D341Med (cell line): ENCODE results near the gene ASIC4.

Experiments
- DNase-seq: peaks from one replicate; pipeline ENCODE4 v3.0.0; 2012; ENCODE audit warnings: low spot score

Gene ASIC4

GRCh38 chr2:219514836-219515235 lies 554 bp downstream of the ASIC4 start:
- no peak for DNase-seq

DNA sequence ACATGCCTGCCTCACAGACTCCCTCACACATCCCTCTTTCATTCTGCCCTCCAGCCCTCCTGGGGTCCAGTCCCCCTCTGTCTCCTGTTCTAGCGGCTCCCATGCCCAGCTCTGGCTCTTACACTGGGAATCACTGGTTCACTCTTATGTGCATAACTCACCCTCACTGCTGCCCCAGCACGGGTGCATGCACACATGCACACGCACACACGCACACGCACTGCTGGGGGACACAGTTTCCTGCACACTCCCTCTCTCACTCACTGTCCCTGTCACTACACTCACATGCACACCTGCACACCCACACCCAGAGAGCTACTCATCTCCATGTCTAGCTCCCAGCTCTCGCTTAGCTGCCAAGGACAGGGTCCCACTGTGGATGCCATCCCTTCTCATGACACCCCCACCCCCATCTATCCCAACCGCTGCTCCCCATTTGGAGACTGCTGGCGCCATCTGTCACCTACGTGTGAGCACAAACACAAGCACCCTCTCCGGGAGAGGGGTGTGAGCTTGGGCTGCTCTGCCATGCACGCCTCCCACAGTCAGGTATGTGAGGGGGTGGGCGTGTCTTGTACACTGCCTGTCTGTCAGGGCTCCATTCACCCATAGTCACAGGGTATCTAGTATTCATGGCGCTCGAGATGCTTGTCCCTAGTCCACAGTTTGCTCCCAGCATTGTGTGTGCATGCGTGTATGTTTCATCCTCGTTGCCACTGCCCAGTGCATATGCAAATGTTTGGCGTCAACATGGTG lies 1.8 kb downstream of the ASIC4 start:
- no peak for DNase-seq

DNA sequence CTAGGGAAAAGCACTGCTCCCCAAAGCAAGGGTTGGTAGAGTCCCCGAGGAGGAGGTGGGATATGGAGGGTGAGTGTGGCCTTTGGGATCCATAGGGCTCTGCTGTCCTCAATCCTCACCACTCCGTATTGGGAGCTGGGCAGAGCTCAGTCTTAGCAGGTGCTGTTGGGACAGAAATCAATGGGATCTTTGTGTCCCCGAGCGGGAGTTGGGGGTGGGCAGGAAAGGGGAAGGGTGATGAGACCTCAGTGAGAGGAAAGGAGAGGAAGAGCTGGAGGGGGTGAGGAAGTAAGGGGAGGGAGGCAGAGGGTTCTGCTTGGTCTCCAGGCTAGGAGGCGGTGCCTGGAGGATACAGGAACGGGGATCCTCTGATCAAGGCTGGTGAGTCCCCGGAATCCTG lies 2.6 kb downstream of the ASIC4 start:
- no peak for DNase-seq

- no peak for DNase-seq
Measured at GRCh38 chr2:219517954-219518778, 3.9 kb downstream of the ASIC4 start.

GRCh38 chr2:219519526-219519916 lies 5.2 kb downstream of the ASIC4 start:
- DNase-seq: no peak

GRCh38 chr2:219520079-219520478 lies 5.8 kb downstream of the ASIC4 start:
- no peak for DNase-seq

- peak; percentile 80 for DNase-seq
Measured at GRCh38 chr2:219521066-219521880, 7.0 kb downstream of the ASIC4 start.

DNA sequence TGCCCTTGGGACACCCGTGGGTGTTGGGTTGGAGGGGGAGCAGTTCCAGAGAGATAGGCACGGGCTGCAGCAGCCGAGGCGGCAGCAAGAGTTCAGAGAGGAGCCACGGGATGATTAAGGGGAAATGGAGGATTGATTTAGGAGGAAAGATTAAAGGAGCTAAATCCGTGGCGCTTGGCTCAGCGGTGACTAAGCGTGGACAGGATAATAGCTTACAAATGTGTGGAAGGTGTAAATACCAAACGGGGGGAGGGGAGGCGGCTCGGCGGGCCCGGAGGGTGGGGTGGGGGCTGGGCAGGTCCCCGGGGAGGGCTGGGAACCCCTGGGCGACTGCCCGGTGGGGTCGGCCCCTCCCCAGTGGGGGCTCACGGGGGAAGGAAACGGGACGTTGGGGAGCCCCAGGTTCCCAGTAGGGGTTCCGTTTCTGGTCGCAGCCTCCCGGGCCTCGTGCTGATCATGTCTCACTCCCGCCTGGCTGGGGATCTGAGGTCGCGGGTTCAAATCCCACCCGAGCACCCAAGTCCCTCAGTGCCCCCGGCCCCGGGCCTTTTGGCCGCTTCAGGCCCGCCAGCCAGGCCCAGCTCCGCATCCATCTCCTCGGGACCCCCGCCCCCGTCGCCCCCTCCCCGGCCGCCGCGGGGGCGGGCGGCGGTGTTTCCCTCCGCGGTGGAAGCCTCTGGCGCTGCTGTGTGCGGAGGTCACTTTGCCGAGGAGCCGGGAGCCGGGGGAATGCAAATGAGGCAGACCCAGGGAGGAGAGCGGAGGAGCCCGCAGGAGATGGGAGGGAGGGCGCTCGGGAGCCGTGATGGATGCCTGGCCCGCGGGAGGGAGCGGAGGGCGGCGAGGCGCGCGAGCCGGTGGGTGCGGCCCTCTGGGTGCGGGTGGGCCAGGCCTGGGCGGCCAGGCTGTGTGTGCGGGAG lies 8.1 kb downstream of the ASIC4 start:
- peak; percentile 64 for DNase-seq

DNA sequence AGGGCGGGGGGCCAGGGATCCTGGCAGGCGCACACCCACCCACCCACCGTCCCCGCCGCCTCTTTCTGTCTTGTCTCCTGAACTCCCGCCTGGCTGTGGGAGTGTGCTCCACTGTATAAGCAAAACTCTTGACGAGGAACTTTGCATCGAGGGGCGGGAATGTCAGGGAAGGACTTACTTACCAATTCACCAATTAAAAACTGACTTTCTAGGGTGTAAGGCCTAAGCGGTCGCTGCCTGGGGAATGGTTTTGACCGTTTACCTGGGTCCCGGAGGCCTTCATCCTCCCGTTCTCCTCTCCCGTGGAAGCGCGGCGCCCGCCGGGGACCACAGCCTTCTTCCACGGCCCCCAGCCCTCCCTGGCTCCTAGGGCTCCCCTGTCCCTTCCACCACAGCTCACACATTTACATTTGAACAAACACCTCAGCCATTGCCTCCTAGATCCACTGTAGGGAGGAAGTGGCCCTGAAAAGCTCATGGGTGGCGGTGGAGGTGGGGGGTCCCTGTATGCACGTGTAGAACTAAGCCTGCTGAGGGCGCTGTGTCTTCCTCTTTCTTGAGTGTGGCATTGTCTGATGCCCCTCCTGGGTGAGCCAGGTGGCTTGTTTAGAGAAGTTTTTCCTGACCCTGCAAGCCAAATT lies 8.9 kb downstream of the ASIC4 start:
- DNase-seq: no peak

DNA sequence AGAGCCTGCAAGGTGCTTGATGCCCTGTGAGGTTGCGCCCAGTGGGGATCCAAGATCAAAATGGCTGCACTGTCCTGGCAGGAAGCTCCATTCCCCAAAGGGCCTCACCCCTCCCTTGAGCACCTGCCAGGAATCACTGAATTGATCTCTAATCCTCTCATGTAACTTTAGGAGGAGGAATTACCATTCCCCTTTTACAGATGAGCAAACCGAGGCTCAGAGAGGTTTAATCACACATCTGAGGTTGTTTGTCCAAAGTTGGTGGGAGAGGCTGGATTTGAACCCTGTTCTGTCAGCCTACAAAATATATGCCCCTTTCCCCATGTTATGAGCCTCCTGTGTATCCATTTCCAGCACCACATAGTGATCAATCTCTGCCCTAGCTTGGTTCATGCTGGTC lies 10.5 kb downstream of the ASIC4 start:
- DNase-seq: no peak

DNA sequence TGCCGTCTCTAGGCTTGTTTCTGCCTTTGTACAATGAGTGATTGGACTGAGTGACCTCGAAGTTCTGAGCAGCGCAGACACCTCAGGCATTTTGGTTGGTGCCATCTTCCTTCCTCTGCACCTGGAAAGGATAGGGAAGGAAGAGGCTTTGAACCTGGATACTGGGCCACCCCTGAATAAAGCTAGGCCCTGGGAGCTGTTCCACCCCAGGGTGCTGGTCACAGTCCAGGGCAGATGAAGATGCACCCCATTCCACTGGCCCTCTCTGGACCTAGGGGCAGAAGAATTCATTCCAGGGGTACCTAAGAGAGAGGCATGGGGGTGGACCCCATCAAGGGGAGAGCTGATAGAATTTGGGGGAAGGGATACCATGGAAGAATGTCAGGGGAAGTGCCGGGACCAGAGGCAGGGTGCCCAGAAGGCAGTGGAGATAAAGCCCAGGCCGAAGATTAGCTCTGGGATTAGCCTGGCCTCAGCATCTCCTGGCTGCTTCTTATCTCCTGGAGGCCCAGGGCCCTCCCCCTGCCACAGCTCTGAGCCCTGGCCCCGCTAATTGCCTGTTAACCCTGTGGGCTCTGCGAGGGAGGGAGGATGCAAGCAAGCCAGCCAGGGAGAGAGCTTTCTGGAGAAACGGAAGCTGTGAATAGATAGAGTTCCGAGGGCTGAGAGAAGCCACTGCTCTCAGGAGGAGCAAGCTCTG lies 11.4 kb downstream of the ASIC4 start:
- peak; percentile 76 for DNase-seq

GRCh38 chr2:219526320-219527075 lies 12.2 kb downstream of the ASIC4 start:
- no peak for DNase-seq

DNA sequence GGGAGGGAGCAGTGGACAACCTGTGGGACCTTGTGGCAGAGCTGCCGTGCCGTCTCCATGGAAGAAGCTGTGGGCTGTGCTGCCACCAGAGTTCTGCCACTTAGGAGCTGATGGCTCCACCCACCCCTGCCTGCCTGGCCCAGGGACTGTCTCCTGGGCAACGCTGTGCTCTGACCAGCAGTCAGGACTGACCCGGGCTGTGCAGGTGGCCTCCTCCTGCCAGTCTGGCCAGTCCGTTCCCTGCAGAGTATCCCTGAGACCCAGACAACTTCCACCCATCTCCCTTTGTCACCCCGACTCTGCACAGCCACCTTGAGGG lies 12.8 kb downstream of the ASIC4 start:
- DNase-seq: no peak

DNA sequence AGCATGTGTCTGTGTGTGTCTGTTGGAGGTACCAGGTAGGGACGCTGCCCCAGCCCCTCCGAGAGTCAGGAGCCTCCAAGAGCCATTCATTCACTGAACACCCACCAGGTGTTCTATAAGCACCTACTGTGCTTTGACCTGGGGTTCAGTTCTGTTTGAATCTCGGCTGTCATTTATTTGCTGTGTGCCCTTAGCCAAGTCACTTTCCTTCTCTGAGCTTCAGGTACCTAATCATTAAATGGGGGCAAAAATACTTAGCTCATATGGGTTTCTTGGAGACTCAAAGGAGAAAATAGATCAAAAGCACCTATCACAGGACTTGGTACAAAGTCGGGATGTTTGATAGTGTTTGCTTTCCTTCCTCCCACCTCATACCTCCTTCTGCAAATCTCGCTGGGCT lies 13.2 kb downstream of the ASIC4 start:
- DNase-seq: no peak

- DNase-seq: peak; percentile 90
Measured at GRCh38 chr2:219530048-219530963, 16.0 kb downstream of the ASIC4 start.

- no peak for DNase-seq
Measured at GRCh38 chr2:219531639-219532377, 17.5 kb downstream of the ASIC4 start.

DNA sequence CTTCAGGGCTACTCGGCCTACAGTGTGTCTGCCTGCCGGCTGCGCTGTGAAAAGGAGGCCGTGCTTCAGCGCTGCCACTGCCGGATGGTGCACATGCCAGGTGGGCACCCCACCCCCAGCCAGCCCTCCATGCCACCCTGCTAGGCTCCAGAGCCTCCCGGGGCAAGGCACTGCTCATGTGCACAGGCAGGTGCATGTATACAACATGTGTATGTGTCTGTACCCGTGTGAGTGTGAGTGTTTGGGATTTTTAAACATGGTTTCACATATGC lies 18.0 kb downstream of the ASIC4 start:
- DNase-seq: no peak

GRCh38 chr2:219533930-219534661 lies 19.8 kb downstream of the ASIC4 start:
- no peak for DNase-seq
